Liver (tissue), 9 donors: Measurements from ENCODE around the gene GUK1. TPM values are rescaled to one million over a fixed set of nuclear protein-coding genes. Genes with fewer than 3 reads are reported as not detected.
"Not testable (repeated sequence)": the region's sequence is repeated elsewhere in the genome, so short reads cannot be mapped to it uniquely, and the experiment has no call there.

Experiments
- DNase-seq: peaks from one replicate; pipeline ENCODE4 v3.0.0-alpha.2; 2017; ENCODE audit warnings: low spot score
- H3K27ac ChIP-seq, 2 donors: one replicate each; pipeline ENCODE4 v1.7.0; 2013; ENCODE audit warnings: inconsistent platforms in 2 of 2, low read length in 2 of 2, control low read depth in 1 of 2, low read depth in 1 of 2, mild to moderate bottlenecking in 1 of 2
- H3K27me3 ChIP-seq, 4 donors: one replicate each; pipeline versions ENCODE4 v1.6.1 to v1.7.0; 2013; ENCODE audit warnings: low read length in 3 of 4, inconsistent platforms in 1 of 4, mild to moderate bottlenecking in 1 of 4, moderate library complexity in 1 of 4; ENCODE audit not compliant: control insufficient read depth in 4 of 4, insufficient read depth in 4 of 4
- H3K36me3 ChIP-seq, 4 donors: one replicate each; pipeline versions ENCODE4 v1.6.1 to v1.7.0; 2013; ENCODE audit warnings: low read length in 3 of 4, mild to moderate bottlenecking in 3 of 4, low read depth in 1 of 4, moderate library complexity in 1 of 4; ENCODE audit not compliant: control insufficient read depth in 4 of 4, insufficient read depth in 3 of 4
- H3K4me1 ChIP-seq, 4 donors: one replicate each; pipeline versions ENCODE4 v1.6.1 to v1.7.0; 2013; ENCODE audit warnings: low read length in 3 of 4, mild to moderate bottlenecking in 3 of 4, moderate library complexity in 1 of 4; ENCODE audit not compliant: control insufficient read depth in 4 of 4, insufficient read depth in 4 of 4
- H3K4me3 ChIP-seq, 3 donors: one replicate each; pipeline versions ENCODE4 v1.6.1 to v1.7.0; 2013; ENCODE audit warnings: low read length in 3 of 3, control low read depth in 1 of 3, low read depth in 1 of 3, mild to moderate bottlenecking in 1 of 3
- H3K9ac ChIP-seq, 2 donors: one replicate each; pipeline ENCODE4 v1.7.0; 2013; ENCODE audit warnings: low read length in 2 of 2, mild to moderate bottlenecking in 2 of 2, moderate library complexity in 2 of 2, control low read depth in 1 of 2, low read depth in 1 of 2
- H3K9me3 ChIP-seq, 4 donors: one replicate each; pipeline versions ENCODE4 v1.6.1 to v1.7.0; 2013; ENCODE audit warnings: low read length in 3 of 4; ENCODE audit not compliant: control insufficient read depth in 4 of 4
- EGR1 ChIP-seq, 2 donors: IDR thresholded peaks; 2 replicates each; pipeline ENCODE4 v1.6.1; 2016 to 2018; ENCODE audit warnings: antibody characterized with exemption in 2 of 2, low read depth in 2 of 2
- FOXA1 ChIP-seq: IDR thresholded peaks from 2 replicates; pipeline ENCODE4 v1.6.1; 2016; ENCODE audit warnings: antibody characterized with exemption
- FOXA2 ChIP-seq: IDR thresholded peaks from 2 replicates; pipeline ENCODE4 v1.6.1; 2016; ENCODE audit warnings: antibody characterized with exemption
- GABPA ChIP-seq, 2 donors: IDR thresholded peaks in 1 of 2; conservative IDR thresholded peaks in 1 of 2; 2 replicates each; pipeline ENCODE4 v1.6.1; 2016; ENCODE audit warnings: antibody characterized with exemption in 2 of 2, mild to moderate bottlenecking in 1 of 2, moderate library complexity in 1 of 2
- HNF4A ChIP-seq, 2 donors: conservative IDR thresholded peaks; 2 replicates each; pipeline ENCODE4 v1.6.1; 2016; ENCODE audit warnings: antibody characterized with exemption in 2 of 2, mild to moderate bottlenecking in 2 of 2
- HNF4G ChIP-seq: IDR thresholded peaks from 2 replicates; pipeline ENCODE4 v1.6.1; 2016; ENCODE audit warnings: antibody characterized with exemption
- JUND ChIP-seq, 2 donors: IDR thresholded peaks; 2 replicates each; pipeline ENCODE4 v1.6.1; 2016; ENCODE audit warnings: antibody characterized with exemption in 2 of 2
- NR2F2 ChIP-seq: IDR thresholded peaks from 2 replicates; pipeline ENCODE4 v1.6.1; 2016; ENCODE audit warnings: antibody characterized with exemption
- RAD21 ChIP-seq, 2 donors: IDR thresholded peaks; 2 replicates each; pipeline ENCODE4 v1.6.1; 2016; ENCODE audit warnings: antibody characterized with exemption in 2 of 2, mild to moderate bottlenecking in 2 of 2
- RXRA ChIP-seq, 2 donors: IDR thresholded peaks; 2 replicates each; pipeline ENCODE4 v1.6.1; 2017 to 2018; ENCODE audit warnings: antibody characterized with exemption in 2 of 2, mild to moderate bottlenecking in 1 of 2
- SP1 ChIP-seq: IDR thresholded peaks from 2 replicates; pipeline ENCODE4 v1.6.1; 2018; ENCODE audit warnings: antibody characterized with exemption, mild to moderate bottlenecking
- TAF1 ChIP-seq: conservative IDR thresholded peaks from 2 replicates; pipeline ENCODE4 v1.6.1; 2016; ENCODE audit warnings: antibody characterized with exemption, mild to moderate bottlenecking
- YY1 ChIP-seq: IDR thresholded peaks from 2 replicates; pipeline ENCODE4 v1.6.1; 2016; ENCODE audit warnings: antibody characterized with exemption, mild to moderate bottlenecking
- WGBS: extraction: QIAGEN DNeasy Blood & Tissue Kit; methylation state at CpG from one replicate; pipeline ENCODE4 v1.1.7; 2013; 5-methylcytosine and 5-hydroxymethylcytosine counted together
- polyA plus RNA-seq, 2 donors: library from polyadenylated mRNA; stranded (reverse) in 1 of 2; unstranded in 1 of 2; fragments of 200-250 nt in 1 of 2; fragments of >200 nt in 1 of 2; fragmentation: Nextera tagmentation in 1 of 2; extraction: Ambion mirVana in 1 of 2; gene quantifications; one replicate each; pipeline versions ENCODE4 v1.2.1 to v1.2.3, GENCODE V29; 2013 to 2015
- total RNA-seq, 2 donors: library from RNA; depleted of rRNA; stranded (reverse); fragments of >200 nt; gene quantifications; one replicate each; pipeline ENCODE4 v1.2.3, GENCODE V29; 2014
- TF ChIP-seq, protein P1 (sequence below): IDR thresholded peaks from 2 replicates; pipeline ENCODE4 v1.6.1; 2016; ENCODE audit warnings: antibody characterized with exemption
- TF ChIP-seq, protein P2 (sequence below): IDR thresholded peaks from 2 replicates; pipeline ENCODE4 v1.6.1; 2016; ENCODE audit warnings: antibody characterized with exemption
- TF ChIP-seq, protein P3 (sequence below): IDR thresholded peaks from 2 replicates; pipeline ENCODE4 v1.6.1; 2016; ENCODE audit warnings: antibody characterized with exemption
- TF ChIP-seq, protein P4 (sequence below): IDR thresholded peaks from 2 replicates; pipeline ENCODE4 v1.6.1; 2016; ENCODE audit warnings: antibody characterized with exemption, mild to moderate bottlenecking
- TF ChIP-seq, protein P5 (sequence below): fragments of 150-350 bp; IDR thresholded peaks from 2 replicates; pipeline ENCODE4 v1.5.1; 2017; ENCODE audit warnings: improper control_type of control experiment, low read depth, low read length; ENCODE audit not compliant: missing input control
- donor health status: healthy.
- donor health status: healthy.
- donor health status: healthy.
- donor health status: healthy.
- donor health status: healthy.

GUK1 gene
- total and polyA plus RNA-seq, 4 donors = 147 to 251 (median 216) TPM

DNA sequence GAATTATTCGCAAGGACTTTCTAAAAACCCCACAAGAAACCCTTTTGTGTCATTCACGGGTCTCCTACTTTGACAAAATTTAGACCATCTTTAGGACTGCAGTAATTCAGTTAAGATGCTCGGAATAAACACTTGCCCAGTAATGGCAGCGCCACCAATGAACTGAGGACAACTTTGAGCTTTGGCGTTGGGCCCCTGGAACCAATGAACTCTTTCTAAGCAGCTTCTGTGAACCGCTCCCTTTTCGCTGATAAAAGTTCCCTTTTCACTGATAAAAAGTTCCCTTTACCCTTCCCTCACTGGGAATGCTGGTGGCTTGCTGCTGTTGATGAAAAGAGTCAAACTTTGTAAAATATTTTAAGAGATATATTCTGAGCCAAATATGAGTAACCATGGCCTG is 29.5 kb upstream of the GUK1 start:
- no peak for DNase-seq
- 85% methylated on average over 7 of the region's 7 CpGs for WGBS
- peaks cover 2 to 22% (median 16%) of the 10 kb centered on the region in 4 donors for H3K4me1 ChIP-seq
- H3K27me3 ChIP-seq = no peaks in the 10 kb centered on the region
- H3K9me3 ChIP-seq = no peaks in the 10 kb centered on the region
- no peak overlapping the region for H3K4me3 ChIP-seq
- TF ChIP-seq RXRA (IDR thresholded peaks at IDR 0.05) (no peak), HNF4G (no peak), HNF4A (conservative IDR thresholded peaks at IDR 0.05) (no peak), SP1 (no peak), TAF1 (no peak), FOXA2 (no peak), JUND (IDR thresholded peaks at IDR 0.05) (no peak), FOXA1 (no peak), RAD21 (IDR thresholded peaks at IDR 0.05) (no peak), NR2F2 (no peak), GABPA (IDR thresholded peaks at IDR 0.05 in 1 of 2, conservative IDR thresholded peaks at IDR 0.05 in 1 of 2) (no peak), EGR1 (IDR thresholded peaks at IDR 0.05; ENCODE audit: low read depth in 2 of 2) (no peak), YY1 (no peak)
- TF ChIP-seq, protein P1, sequence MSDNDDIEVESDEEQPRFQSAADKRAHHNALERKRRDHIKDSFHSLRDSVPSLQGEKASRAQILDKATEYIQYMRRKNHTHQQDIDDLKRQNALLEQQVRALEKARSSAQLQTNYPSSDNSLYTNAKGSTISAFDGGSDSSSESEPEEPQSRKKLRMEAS = no peak
- TF ChIP-seq, protein P2, sequence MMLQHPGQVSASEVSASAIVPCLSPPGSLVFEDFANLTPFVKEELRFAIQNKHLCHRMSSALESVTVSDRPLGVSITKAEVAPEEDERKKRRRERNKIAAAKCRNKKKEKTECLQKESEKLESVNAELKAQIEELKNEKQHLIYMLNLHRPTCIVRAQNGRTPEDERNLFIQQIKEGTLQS = no peak
- TF ChIP-seq, protein P3, sequence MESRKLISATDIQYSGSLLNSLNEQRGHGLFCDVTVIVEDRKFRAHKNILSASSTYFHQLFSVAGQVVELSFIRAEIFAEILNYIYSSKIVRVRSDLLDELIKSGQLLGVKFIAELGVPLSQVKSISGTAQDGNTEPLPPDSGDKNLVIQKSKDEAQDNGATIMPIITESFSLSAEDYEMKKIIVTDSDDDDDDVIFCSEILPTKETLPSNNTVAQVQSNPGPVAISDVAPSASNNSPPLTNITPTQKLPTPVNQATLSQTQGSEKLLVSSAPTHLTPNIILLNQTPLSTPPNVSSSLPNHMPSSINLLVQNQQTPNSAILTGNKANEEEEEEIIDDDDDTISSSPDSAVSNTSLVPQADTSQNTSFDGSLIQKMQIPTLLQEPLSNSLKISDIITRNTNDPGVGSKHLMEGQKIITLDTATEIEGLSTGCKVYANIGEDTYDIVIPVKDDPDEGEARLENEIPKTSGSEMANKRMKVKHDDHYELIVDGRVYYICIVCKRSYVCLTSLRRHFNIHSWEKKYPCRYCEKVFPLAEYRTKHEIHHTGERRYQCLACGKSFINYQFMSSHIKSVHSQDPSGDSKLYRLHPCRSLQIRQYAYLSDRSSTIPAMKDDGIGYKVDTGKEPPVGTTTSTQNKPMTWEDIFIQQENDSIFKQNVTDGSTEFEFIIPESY = no peak
- TF ChIP-seq, protein P4, sequence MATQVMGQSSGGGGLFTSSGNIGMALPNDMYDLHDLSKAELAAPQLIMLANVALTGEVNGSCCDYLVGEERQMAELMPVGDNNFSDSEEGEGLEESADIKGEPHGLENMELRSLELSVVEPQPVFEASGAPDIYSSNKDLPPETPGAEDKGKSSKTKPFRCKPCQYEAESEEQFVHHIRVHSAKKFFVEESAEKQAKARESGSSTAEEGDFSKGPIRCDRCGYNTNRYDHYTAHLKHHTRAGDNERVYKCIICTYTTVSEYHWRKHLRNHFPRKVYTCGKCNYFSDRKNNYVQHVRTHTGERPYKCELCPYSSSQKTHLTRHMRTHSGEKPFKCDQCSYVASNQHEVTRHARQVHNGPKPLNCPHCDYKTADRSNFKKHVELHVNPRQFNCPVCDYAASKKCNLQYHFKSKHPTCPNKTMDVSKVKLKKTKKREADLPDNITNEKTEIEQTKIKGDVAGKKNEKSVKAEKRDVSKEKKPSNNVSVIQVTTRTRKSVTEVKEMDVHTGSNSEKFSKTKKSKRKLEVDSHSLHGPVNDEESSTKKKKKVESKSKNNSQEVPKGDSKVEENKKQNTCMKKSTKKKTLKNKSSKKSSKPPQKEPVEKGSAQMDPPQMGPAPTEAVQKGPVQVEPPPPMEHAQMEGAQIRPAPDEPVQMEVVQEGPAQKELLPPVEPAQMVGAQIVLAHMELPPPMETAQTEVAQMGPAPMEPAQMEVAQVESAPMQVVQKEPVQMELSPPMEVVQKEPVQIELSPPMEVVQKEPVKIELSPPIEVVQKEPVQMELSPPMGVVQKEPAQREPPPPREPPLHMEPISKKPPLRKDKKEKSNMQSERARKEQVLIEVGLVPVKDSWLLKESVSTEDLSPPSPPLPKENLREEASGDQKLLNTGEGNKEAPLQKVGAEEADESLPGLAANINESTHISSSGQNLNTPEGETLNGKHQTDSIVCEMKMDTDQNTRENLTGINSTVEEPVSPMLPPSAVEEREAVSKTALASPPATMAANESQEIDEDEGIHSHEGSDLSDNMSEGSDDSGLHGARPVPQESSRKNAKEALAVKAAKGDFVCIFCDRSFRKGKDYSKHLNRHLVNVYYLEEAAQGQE = no peak
- TF ChIP-seq, protein P5, sequence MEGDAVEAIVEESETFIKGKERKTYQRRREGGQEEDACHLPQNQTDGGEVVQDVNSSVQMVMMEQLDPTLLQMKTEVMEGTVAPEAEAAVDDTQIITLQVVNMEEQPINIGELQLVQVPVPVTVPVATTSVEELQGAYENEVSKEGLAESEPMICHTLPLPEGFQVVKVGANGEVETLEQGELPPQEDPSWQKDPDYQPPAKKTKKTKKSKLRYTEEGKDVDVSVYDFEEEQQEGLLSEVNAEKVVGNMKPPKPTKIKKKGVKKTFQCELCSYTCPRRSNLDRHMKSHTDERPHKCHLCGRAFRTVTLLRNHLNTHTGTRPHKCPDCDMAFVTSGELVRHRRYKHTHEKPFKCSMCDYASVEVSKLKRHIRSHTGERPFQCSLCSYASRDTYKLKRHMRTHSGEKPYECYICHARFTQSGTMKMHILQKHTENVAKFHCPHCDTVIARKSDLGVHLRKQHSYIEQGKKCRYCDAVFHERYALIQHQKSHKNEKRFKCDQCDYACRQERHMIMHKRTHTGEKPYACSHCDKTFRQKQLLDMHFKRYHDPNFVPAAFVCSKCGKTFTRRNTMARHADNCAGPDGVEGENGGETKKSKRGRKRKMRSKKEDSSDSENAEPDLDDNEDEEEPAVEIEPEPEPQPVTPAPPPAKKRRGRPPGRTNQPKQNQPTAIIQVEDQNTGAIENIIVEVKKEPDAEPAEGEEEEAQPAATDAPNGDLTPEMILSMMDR = no peak
- H3K27ac ChIP-seq = no peak overlapping the region
- peaks cover 0 to 15% (median 10%) of the 10 kb centered on the region in 4 donors for H3K36me3 ChIP-seq
- H3K9ac ChIP-seq = no peak overlapping the region

DNA sequence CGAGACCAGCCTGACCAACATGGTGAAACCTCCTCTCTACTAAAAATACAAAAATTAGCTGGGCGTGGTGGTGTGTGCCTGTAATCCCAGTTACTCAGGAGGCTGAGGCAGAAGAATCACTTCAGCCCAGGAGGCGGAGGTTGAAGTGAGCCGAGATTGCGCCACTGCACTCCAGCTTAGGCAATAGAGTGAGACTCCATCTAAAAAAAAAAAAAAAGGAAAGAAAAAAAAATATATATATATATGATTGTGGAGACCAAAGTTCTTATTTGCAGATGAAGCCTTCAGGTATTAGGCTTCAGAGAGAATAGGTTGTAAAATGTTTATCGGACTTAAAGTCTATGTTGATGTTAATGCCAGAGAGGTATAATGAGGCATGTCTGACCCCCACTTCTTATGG is 28.8 kb upstream of the GUK1 start:
- Histone ChIP-seq H3K4me1 (peaks cover 2 to 22% (median 16%) of the 10 kb centered on the region in 4 donors), H3K36me3 (peaks cover 0 to 11% (median 6%) of the 10 kb centered on the region in 4 donors)
- H3K9me3 ChIP-seq, H3K27me3 ChIP-seq, DNase-seq, H3K4me3 ChIP-seq, H3K9ac ChIP-seq, H3K27ac ChIP-seq: not testable (repeated sequence)
- 93% methylated on average over 6 of the region's 6 CpGs for WGBS
